ENCODE measurements around the gene FAM124B. TPM values are rescaled to one million over a fixed set of nuclear protein-coding genes. Genes with fewer than 3 reads are reported as not detected.

FAM124B gene
- total RNA-seq, 2 donors from 2014 or later: 0.78 TPM; not detected in 1

GRCh38 chr2:224377751-224378700, 23.9 kb downstream of the FAM124B start:
- Histone ChIP-seq H3K27me3 (no peaks in the 10 kb centered on the region), H3K9me3 (no peaks in the 10 kb centered on the region), H3K36me3 (replicated peaks in 1 of 2; ENCODE audit: insufficient read depth in 1 of 2, low read depth in 2 of 2) (no peaks in the 10 kb centered on the region), H3K4me1 (peaks cover 8% of the 10 kb centered on the region), H3K4me3 (no peak overlapping the region), H3K27ac (no peak overlapping the region)
- TF ChIP-seq CTCF (IDR thresholded peaks at IDR 0.05): no peak
- no peak for TF ChIP-seq POLR2A (IDR thresholded peaks at IDR 0.05)
- ATAC-seq (no peak), DNase-seq (no peak)
- WGBS, 2 donors: 61 to 70% methylated on average over 6 of the region's 6 CpGs
- intact Hi-C loops (cut with DNase I): no loop called here

GRCh38 chr2:224372641-224373040, 29.3 kb downstream of the FAM124B start:
- intact Hi-C loops (cut with DNase I): no loop called here
- DNase-seq (no peak), ATAC-seq (no peak)
- Histone ChIP-seq H3K9me3 (no peaks in the 10 kb centered on the region), H3K4me1 (no peaks in the 10 kb centered on the region), H3K27ac (no peak overlapping the region), H3K27me3 (no peaks in the 10 kb centered on the region), H3K36me3 (replicated peaks in 1 of 2; ENCODE audit: insufficient read depth in 1 of 2, low read depth in 2 of 2) (no peaks in the 10 kb centered on the region), H3K4me3 (no peak overlapping the region)
- WGBS, 2 donors: 84 to 86% methylated on average over 6 of the region's 6 CpGs
- TF ChIP-seq CTCF (IDR thresholded peaks at IDR 0.05): no peak
- TF ChIP-seq POLR2A (IDR thresholded peaks at IDR 0.05): no peak

- TF ChIP-seq CTCF (IDR thresholded peaks at IDR 0.05): peak; percentile 28 to 68 (median 56)
- TF ChIP-seq POLR2A (IDR thresholded peaks at IDR 0.05): no peak
- Histone ChIP-seq H3K4me3 (no peak overlapping the region), H3K27me3 (no peaks in the 10 kb centered on the region), H3K9me3 (no peaks in the 10 kb centered on the region), H3K27ac (no peak overlapping the region), H3K4me1 (no peaks in the 10 kb centered on the region), H3K36me3 (replicated peaks in 1 of 2; ENCODE audit: insufficient read depth in 1 of 2, low read depth in 2 of 2) (no peaks in the 10 kb centered on the region)
- intact Hi-C loops (cut with DNase I): no loop called here
- WGBS, 2 donors: 42 to 43% methylated on average over 5 to 7 of the region's 7 CpGs
- no peak for ATAC-seq
- no peak for DNase-seq
Observed at GRCh38 chr2:224369028-224369632, 32.8 kb downstream of the FAM124B start.

GRCh38 chr2:224366267-224366844, 35.6 kb downstream of the FAM124B start:
- Histone ChIP-seq H3K9me3 (no peaks in the 10 kb centered on the region), H3K27me3 (no peaks in the 10 kb centered on the region), H3K4me1 (no peaks in the 10 kb centered on the region), H3K27ac (no peak overlapping the region), H3K4me3 (no peak overlapping the region), H3K36me3 (replicated peaks in 1 of 2; ENCODE audit: insufficient read depth in 1 of 2, low read depth in 2 of 2) (no peaks in the 10 kb centered on the region)
- DNase-seq (no peak), ATAC-seq (no peak)
- TF ChIP-seq CTCF (IDR thresholded peaks at IDR 0.05): no peak
- TF ChIP-seq POLR2A (IDR thresholded peaks at IDR 0.05): no peak
- WGBS, 2 donors: 46 to 52% methylated on average over 3 of the region's 3 CpGs
- intact Hi-C loops (cut with DNase I): no loop called here
